HCT116 (cell line): ENCODE data around the gene NEK5. TPM values are rescaled to one million over a fixed set of nuclear protein-coding genes. Genes with fewer than 3 reads are reported as not detected.

Experiments
- ATAC-seq: fragments of 200-7000 bp; cut with Tn5 transposase; 2 replicates; pipeline ENCODE4 v1.9.1; 2020; ENCODE audit warnings: mild to moderate bottlenecking, moderate library complexity
- BruUV-seq: library from RNA; stranded (reverse); fragments of 400-500 nt; replicated peaks from 2 replicates; lab custom pipeline; 2021; lab: Mats Ljungman, UMichigan
- CTCF ChIA-PET: fragments of 300-600 bp; sonication (Branson Sonifier 250); formaldehyde crosslinking; loops from one replicate; lab custom pipeline; 2021; ENCODE audit warnings: antibody characterized with exemption; lab: Charles Lee
- POLR2A ChIA-PET: fragments of 300-600, 350-600 bp; sonication (Branson Sonifier 250); formaldehyde crosslinking; loops from one replicate; lab custom pipeline; 2021; ENCODE audit warnings: antibody characterized with exemption; lab: Charles Lee
- RAD21 ChIA-PET, 2 experiments: fragments of 300-600 bp; sonication (Branson Sonifier 250); formaldehyde crosslinking; loops; one replicate each; lab custom pipeline; 2023; ENCODE audit warnings: low total read pairs in 2 of 2; ENCODE audit not compliant: uncharacterized antibody in 2 of 2, unreplicated experiment in 2 of 2, low non-redundant PET in 1 of 2; lab: Charles Lee
- DNase-seq: peaks from one replicate; pipeline ENCODE4 v3.0.0-alpha.2; 2010; ENCODE audit warnings: low read depth, low spot score
- H2AFZ ChIP-seq: fragments of 200-600 bp; shearing (Covaris generic), sonication (generic); 2 replicates; pipeline ENCODE4 v1.6.1; 2017; ENCODE audit warnings: low read depth, mixed run types, mixed read lengths, antibody characterized with exemption, low read length; ENCODE audit not compliant: poor library complexity, severe bottlenecking
- H3K27ac ChIP-seq: 2 replicates; pipeline ENCODE4 v1.5.1; 2012; ENCODE audit warnings: low read depth, low read length
- H3K27me3 ChIP-seq: fragments of 200-600 bp; sonication (generic); 2 replicates; pipeline ENCODE4 v1.6.1; 2016; ENCODE audit warnings: mixed run types, low read length, mixed read lengths; ENCODE audit not compliant: insufficient read depth
- H3K36me3 ChIP-seq, 2 experiments: fragments of 200-500 bp in 1 of 2; fragments of 200-600 bp in 1 of 2; sonication (Bioruptor generic) in 1 of 2; sonication (generic) in 1 of 2; 2 replicates each; pipeline versions ENCODE4 v1.5.1 to v1.6.1; 2014 to 2016; ENCODE audit warnings: low read length in 2 of 2, inconsistent platforms in 1 of 2, mixed read lengths in 1 of 2, mixed run types in 1 of 2; ENCODE audit not compliant: insufficient read depth in 2 of 2, control insufficient read depth in 1 of 2
- H3K4me1 ChIP-seq, 2 experiments: fragments of 200-600 bp in 1 of 2; sonication (generic) in 1 of 2; 2 replicates each; pipeline versions ENCODE4 v1.5.1 to v1.6.1; 2012 to 2017; ENCODE audit warnings: low read length in 2 of 2, inconsistent platforms in 1 of 2, mild to moderate bottlenecking in 1 of 2, mixed read lengths in 1 of 2, mixed run types in 1 of 2, moderate library complexity in 1 of 2; ENCODE audit not compliant: insufficient read depth in 2 of 2, control insufficient read depth in 1 of 2
- H3K4me2 ChIP-seq: fragments of 200-600 bp; sonication (generic); 2 replicates; pipeline ENCODE4 v1.6.1; 2017; ENCODE audit warnings: mixed run types, low read length, mixed read lengths
- H3K4me3 ChIP-seq, 2 experiments: fragments of 200-600 bp in 1 of 2; sonication (generic) in 1 of 2; replicated peaks in 1 of 2; 2 replicates each; pipeline ENCODE4 v1.5.1; 2011 to 2016; ENCODE audit warnings: low read length in 2 of 2, control low read depth in 1 of 2, low read depth in 1 of 2, mild to moderate bottlenecking in 1 of 2, mixed read lengths in 1 of 2, mixed run types in 1 of 2
- H3K79me2 ChIP-seq: fragments of 200-600 bp; sonication (generic); 2 replicates; pipeline ENCODE4 v1.6.1; 2017; ENCODE audit warnings: mild to moderate bottlenecking, mixed run types, low read length, moderate library complexity, mixed read lengths; ENCODE audit not compliant: insufficient read depth
- H3K9ac ChIP-seq: fragments of 200-600 bp; sonication (generic); 2 replicates; pipeline ENCODE4 v1.6.1; 2016; ENCODE audit warnings: low read length, mixed read lengths
- H3K9me2 ChIP-seq: fragments of 200-600 bp; sonication (generic), shearing (Covaris generic); 2 replicates; pipeline ENCODE4 v1.6.1; 2017; ENCODE audit warnings: mixed run types, mild to moderate bottlenecking, moderate library complexity; ENCODE audit not compliant: insufficient read depth
- H3K9me3 ChIP-seq, 2 experiments: fragments of 200-500 bp in 1 of 2; fragments of 200-600 bp in 1 of 2; sonication (Bioruptor generic) in 1 of 2; sonication (generic) in 1 of 2; 2 replicates each; pipeline ENCODE4 v1.6.1; 2014 to 2017; ENCODE audit warnings: low read length in 2 of 2, mixed read lengths in 2 of 2, inconsistent platforms in 1 of 2, low read depth in 1 of 2, mild to moderate bottlenecking in 1 of 2, mixed run types in 1 of 2, moderate library complexity in 1 of 2; ENCODE audit not compliant: control insufficient read depth in 1 of 2, insufficient read depth in 1 of 2
- H4K20me1 ChIP-seq: fragments of 200-600 bp; sonication (generic), shearing (Covaris generic); 2 replicates; pipeline ENCODE4 v1.6.1; 2017; ENCODE audit warnings: mixed run types, mild to moderate bottlenecking, moderate library complexity; ENCODE audit not compliant: insufficient read depth
- EGR1 ChIP-seq: IDR thresholded peaks from 2 replicates; pipeline ENCODE4 v1.6.1; 2012; ENCODE audit warnings: low read depth
- EZH2phosphoT487 ChIP-seq: fragments of 200-600 bp; IDR thresholded peaks from 2 replicates; pipeline ENCODE4 v1.6.1; 2018; ENCODE audit warnings: antibody characterized with exemption, borderline replicate concordance
- FOSL1 ChIP-seq: IDR thresholded peaks from 2 replicates; pipeline ENCODE4 v1.6.1; 2012; ENCODE audit warnings: low read depth
- JUND ChIP-seq: IDR thresholded peaks from 2 replicates; pipeline ENCODE4 v1.6.1; 2012
- MAX ChIP-seq: IDR thresholded peaks from 2 replicates; pipeline ENCODE4 v1.6.1; 2012
- RAD21 ChIP-seq: IDR thresholded peaks from 2 replicates; pipeline ENCODE4 v1.6.1; 2012; ENCODE audit warnings: low read depth, mild to moderate bottlenecking
- REST ChIP-seq: IDR thresholded peaks from 2 replicates; pipeline ENCODE4 v1.6.1; 2012; ENCODE audit warnings: low read depth
- SIN3A ChIP-seq: IDR thresholded peaks from 2 replicates; pipeline ENCODE4 v1.6.1; 2012; ENCODE audit warnings: low read depth
- SP1 ChIP-seq: IDR thresholded peaks from 2 replicates; pipeline ENCODE4 v1.6.1; 2012; ENCODE audit warnings: low read depth
- SRF ChIP-seq: IDR thresholded peaks from 2 replicates; pipeline ENCODE4 v1.6.1; 2012; ENCODE audit warnings: low read depth
- TCF7L2 ChIP-seq: IDR thresholded peaks from 2 replicates; pipeline ENCODE4 v1.7.0; 2011; ENCODE audit warnings: borderline replicate concordance, inconsistent platforms; ENCODE audit not compliant: insufficient read depth, insufficient read length; ENCODE audit errors: extremely low read depth
- ZBTB33 ChIP-seq: IDR thresholded peaks from 2 replicates; pipeline ENCODE4 v1.6.1; 2011; ENCODE audit warnings: mild to moderate bottlenecking, low read length, moderate library complexity; ENCODE audit not compliant: insufficient replicate concordance; ENCODE audit errors: extremely low read depth
- ZNF274 ChIP-seq: fragments of 200-500 bp; sonication (Bioruptor generic); IDR thresholded peaks from 2 replicates; pipeline ENCODE4 v1.6.1; 2014; ENCODE audit warnings: mild to moderate bottlenecking, low read depth, low read length, inconsistent platforms
- intact Hi-C: fragments of 100-400 bp; cut with micrococcal nuclease; formaldehyde crosslinking; loops from 2 replicates; pipeline ENCODE4 v1.10.0; 2022
- total RNA-seq: library from RNA; stranded (reverse); gene quantifications from one replicate; pipeline ENCODE4 v1.2.1, GENCODE V29; 2021; ENCODE audit not compliant: unreplicated experiment

Gene NEK5
- total RNA-seq, 1 experiment from 2014 or later: 1.5 TPM

GRCh38 chr13:52004511-52005170, 124.2 kb downstream of the NEK5 start (continued):
- TF ChIP-seq ZBTB33: no peak

- no peaks in the 10 kb centered on the region for H3K36me3 ChIP-seq
- CTCF ChIA-PET: interaction anchor here (1.0 to 2.1 kb wide), 2 partner anchors 124 to 447 kb away, joined by 3 to 8 read pairs; no protein-coding TSS in a partner anchor
- no peaks in the 10 kb centered on the region for H3K9me3 ChIP-seq
- H3K4me2 ChIP-seq: no peak overlapping the region
- BruUV-seq: no TSS peak
- H3K4me1 ChIP-seq: no peaks in the 10 kb centered on the region
- no peak overlapping the region for H3K27ac ChIP-seq
- no peaks in the 10 kb centered on the region for H3K27me3 ChIP-seq
- H4K20me1 ChIP-seq: no peaks in the 10 kb centered on the region
- ATAC-seq: no peak
- DNase-seq: no peak
- TF ChIP-seq TCF7L2 (no peak), SP1 (no peak), SRF (no peak), EGR1 (no peak), ZNF274 (no peak), JUND (no peak), EZH2phosphoT487 (no peak), MAX (no peak), FOSL1 (no peak), RAD21 (no peak), REST (no peak), SIN3A (no peak)
- no peaks in the 10 kb centered on the region for H3K9me2 ChIP-seq
- H3K4me3 ChIP-seq: no peak overlapping the region
- H3K79me2 ChIP-seq: no peaks in the 10 kb centered on the region
- POLR2A ChIA-PET: no interaction called here
- H2AFZ ChIP-seq: no peak overlapping the region
- RAD21 ChIA-PET: no interaction called here
- intact Hi-C loops: loop anchor here (5.0 kb wide), 1 partner anchor 124 kb away; the partner anchor contains the start of gene NEK5
- no peak overlapping the region for H3K9ac ChIP-seq
Measured at GRCh38 chr13:52003541-52003940, 125.3 kb downstream of the NEK5 start.
